NK-92 treated with Interleukin-12 subunit alpha and Interleukin-12 subunit beta, amount 100 ng/mL, for 24 hours (cell line): ENCODE data around the gene LMTK2.
A peak's percentile ranks its signal among the peaks of the same experiment; 100 is the strongest.

ENCODE experiments used
- DNase-seq: peaks from one replicate; lab custom pipeline; 2025; lab: John Stamatoyannopoulos, UW

LMTK2 gene

GRCh38 chr7:98106647-98107312 lies at the start of gene LMTK2:
Gene LMTK2 (plus strand): TSS chr7:98106862. CDS start chr7:98107178, 316 bp downstream.
- peak; percentile 93 for DNase-seq

GRCh38 chr7:98057157-98057556 lies 49.5 kb upstream of the LMTK2 start:
- DNase-seq = no peak

- no peak for DNase-seq
Observed at GRCh38 chr7:98058186-98058585, 48.5 kb upstream of the LMTK2 start.

- DNase-seq = no peak
Observed at GRCh38 chr7:98064233-98064632, 42.4 kb upstream of the LMTK2 start.

GRCh38 chr7:98066208-98066607 lies 40.5 kb upstream of the LMTK2 start:
- no peak for DNase-seq

- DNase-seq = no peak
Observed at GRCh38 chr7:98066934-98067507, 39.6 kb upstream of the LMTK2 start.

- no peak for DNase-seq
Observed at GRCh38 chr7:98073047-98073446, 33.6 kb upstream of the LMTK2 start.

- DNase-seq = no peak
Observed at GRCh38 chr7:98075801-98076200, 30.9 kb upstream of the LMTK2 start.

- no peak for DNase-seq
Observed at GRCh38 chr7:98077762-98078161, 28.9 kb upstream of the LMTK2 start.

GRCh38 chr7:98078197-98078870 lies 28.3 kb upstream of the LMTK2 start:
- DNase-seq = no peak

GRCh38 chr7:98079891-98080648 lies 26.6 kb upstream of the LMTK2 start:
- DNase-seq = no peak

GRCh38 chr7:98081319-98081718 lies 25.3 kb upstream of the LMTK2 start:
- DNase-seq = no peak

GRCh38 chr7:98084631-98085030 lies 22.0 kb upstream of the LMTK2 start:
- no peak for DNase-seq

GRCh38 chr7:98085674-98086073 lies 21.0 kb upstream of the LMTK2 start:
- DNase-seq = no peak

GRCh38 chr7:98086281-98086718 lies 20.4 kb upstream of the LMTK2 start:
- no peak for DNase-seq

- no peak for DNase-seq
Observed at GRCh38 chr7:98088109-98088508, 18.6 kb upstream of the LMTK2 start.

GRCh38 chr7:98090116-98090515 lies 16.5 kb upstream of the LMTK2 start:
- DNase-seq = no peak

GRCh38 chr7:98091061-98091460 lies 15.6 kb upstream of the LMTK2 start:
- DNase-seq = no peak

- DNase-seq = no peak
Observed at GRCh38 chr7:98091523-98091922, 15.1 kb upstream of the LMTK2 start.

- DNase-seq = no peak
Observed at GRCh38 chr7:98097042-98097645, 9.5 kb upstream of the LMTK2 start.

GRCh38 chr7:98100088-98100487 lies 6.6 kb upstream of the LMTK2 start:
- DNase-seq = no peak

GRCh38 chr7:98102170-98102569 lies 4.5 kb upstream of the LMTK2 start:
- DNase-seq = no peak
